Kidney epithelial cell (primary cell): ENCODE results near the gene AGAP9. TPM values are rescaled to one million over a fixed set of nuclear protein-coding genes. Genes with fewer than 3 reads are reported as not detected.

Experiments
- DNase-seq: peaks from one replicate; pipeline ENCODE4 v3.0.0-alpha.2; 2010; ENCODE audit warnings: low read depth
- H3K27me3 ChIP-seq: 2 replicates; pipeline ENCODE4 v1.6.0; 2011; ENCODE audit warnings: low read length; ENCODE audit not compliant: control insufficient read depth, insufficient read depth
- H3K36me3 ChIP-seq: 2 replicates; pipeline ENCODE4 v1.5.1; 2011; ENCODE audit warnings: low read length; ENCODE audit not compliant: control insufficient read depth, insufficient read depth
- H3K4me3 ChIP-seq: 2 replicates; pipeline ENCODE4 v1.5.1; 2011; ENCODE audit warnings: low read depth, mild to moderate bottlenecking, control low read depth, low read length
- total RNA-seq: library from RNA; depleted of rRNA; stranded (reverse); fragments of >200 nt; gene quantifications from 2 replicates; pipeline ENCODE4 v1.2.3, GENCODE V29; 2015
- TF ChIP-seq, protein P1 (sequence below): IDR thresholded peaks from 2 replicates; pipeline ENCODE4 v1.5.1; 2011; ENCODE audit warnings: mild to moderate bottlenecking, moderate library complexity, low read length, control low read depth, inconsistent platforms; ENCODE audit not compliant: insufficient read depth, poor library complexity, severe bottlenecking

Gene AGAP9
- total RNA-seq, 1 donor from 2014 or later = 7.2 TPM

DNA sequence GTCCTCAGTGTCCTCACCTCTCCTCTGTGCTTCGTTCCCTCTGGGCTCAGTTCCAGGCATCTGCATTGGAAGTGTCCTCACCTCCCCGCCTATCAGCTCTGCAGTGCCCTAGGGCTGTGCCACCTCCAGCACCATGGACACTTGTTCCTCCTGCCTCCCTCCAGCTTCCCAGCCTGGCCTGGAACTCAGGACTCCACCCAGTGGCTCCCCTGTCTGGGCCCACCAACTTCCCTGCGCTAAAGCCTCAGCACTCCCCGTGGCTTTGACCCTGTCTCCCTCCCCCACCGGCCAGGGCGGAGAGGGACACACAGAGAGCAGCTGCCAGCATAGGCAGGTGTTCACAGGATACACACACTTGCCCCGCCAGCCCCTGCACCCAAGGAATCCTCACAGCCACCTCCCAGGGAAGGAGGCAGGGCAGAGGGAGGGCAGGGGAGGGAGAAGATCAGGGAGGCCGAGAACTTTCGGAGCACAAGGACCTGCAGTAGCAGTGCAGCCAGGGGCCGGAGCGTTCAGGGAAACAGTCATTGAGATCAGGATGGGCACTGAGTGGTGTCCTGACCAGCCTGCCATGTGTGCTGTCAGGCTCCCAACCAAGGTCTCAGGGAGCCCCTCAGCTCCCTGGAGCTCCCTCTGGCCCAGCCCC, 70.8 kb downstream of the AGAP9 start:
- no peak for DNase-seq
- H3K27me3 ChIP-seq = peaks cover 5% of the 10 kb centered on the region
- H3K36me3 ChIP-seq = no peaks in the 10 kb centered on the region
- TF ChIP-seq, protein P1, sequence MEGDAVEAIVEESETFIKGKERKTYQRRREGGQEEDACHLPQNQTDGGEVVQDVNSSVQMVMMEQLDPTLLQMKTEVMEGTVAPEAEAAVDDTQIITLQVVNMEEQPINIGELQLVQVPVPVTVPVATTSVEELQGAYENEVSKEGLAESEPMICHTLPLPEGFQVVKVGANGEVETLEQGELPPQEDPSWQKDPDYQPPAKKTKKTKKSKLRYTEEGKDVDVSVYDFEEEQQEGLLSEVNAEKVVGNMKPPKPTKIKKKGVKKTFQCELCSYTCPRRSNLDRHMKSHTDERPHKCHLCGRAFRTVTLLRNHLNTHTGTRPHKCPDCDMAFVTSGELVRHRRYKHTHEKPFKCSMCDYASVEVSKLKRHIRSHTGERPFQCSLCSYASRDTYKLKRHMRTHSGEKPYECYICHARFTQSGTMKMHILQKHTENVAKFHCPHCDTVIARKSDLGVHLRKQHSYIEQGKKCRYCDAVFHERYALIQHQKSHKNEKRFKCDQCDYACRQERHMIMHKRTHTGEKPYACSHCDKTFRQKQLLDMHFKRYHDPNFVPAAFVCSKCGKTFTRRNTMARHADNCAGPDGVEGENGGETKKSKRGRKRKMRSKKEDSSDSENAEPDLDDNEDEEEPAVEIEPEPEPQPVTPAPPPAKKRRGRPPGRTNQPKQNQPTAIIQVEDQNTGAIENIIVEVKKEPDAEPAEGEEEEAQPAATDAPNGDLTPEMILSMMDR = no peak
- H3K4me3 ChIP-seq = no peak overlapping the region

DNA sequence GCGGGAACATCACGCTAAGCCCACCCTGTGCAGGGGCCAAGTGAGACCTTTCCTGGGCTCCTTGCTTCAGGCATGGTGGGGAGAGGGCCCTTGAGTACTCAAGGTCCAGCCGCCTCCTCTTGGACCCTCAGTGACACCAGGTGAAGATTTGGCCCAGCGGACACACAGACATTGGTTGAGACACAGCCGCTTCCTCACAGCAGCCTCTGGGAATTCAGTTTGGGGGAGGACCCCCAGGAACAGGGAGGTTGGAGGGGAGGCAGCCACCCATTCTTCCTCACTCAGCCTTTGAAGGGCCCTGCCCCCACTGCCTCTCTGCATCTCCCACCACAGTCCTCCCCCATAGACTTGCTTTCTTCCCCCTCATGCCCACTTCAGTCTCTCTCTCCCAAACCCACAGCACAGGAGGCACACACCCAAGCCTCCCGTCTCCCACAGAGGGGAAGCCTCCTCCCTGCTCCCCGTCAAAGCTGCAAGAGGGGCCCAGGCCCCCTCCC, 71.4 kb downstream of the AGAP9 start:
- no peaks in the 10 kb centered on the region for H3K36me3 ChIP-seq
- H3K4me3 ChIP-seq = no peak overlapping the region
- TF ChIP-seq, protein P1 = no peak
- DNase-seq = no peak
- peaks cover 5% of the 10 kb centered on the region for H3K27me3 ChIP-seq

Other genes with a start within 250 kb of the AGAP9 start
- gene GDF10, start 223.4 kb downstream of the AGAP9 start, total RNA-seq = not detected in 2 replicates
- not detected in 2 replicates for gene GDF2, start 201.2 kb downstream of the AGAP9 start, total RNA-seq
- gene RBP3, start 175.3 kb downstream of the AGAP9 start, total RNA-seq = not detected in 2 replicates
- gene ZNF488, start 139.3 kb downstream of the AGAP9 start, total RNA-seq = 0.29 and 0.68 TPM in 2 replicates
- 2.6 and 4.6 TPM in 2 replicates for gene ANXA8, start 39.5 kb downstream of the AGAP9 start, total RNA-seq
- 3.2 and 15.7 TPM in 2 replicates for gene FAM25G, start 31.9 kb downstream of the AGAP9 start, total RNA-seq
- 0.21 and 0.82 TPM in 2 replicates for gene SYT15B, start 240.0 kb upstream of the AGAP9 start, total RNA-seq